ENCODE data around the gene ASIC4. TPM values are rescaled to one million over a fixed set of nuclear protein-coding genes. Genes with fewer than 3 reads are reported as not detected.

Gene ASIC4
- total and polyA plus RNA-seq, 2 of the 13 experiments (the other 11 are each of a cell fraction or from before 2014, with no cell fraction given), result 0.03 TPM; not detected in 1

- TF ChIP-seq ZBTB37 (CRISPR knock-in tag; IDR thresholded peaks at IDR 0.05) (no peak), ZNF20 (CRISPR knock-in tag; IDR thresholded peaks at IDR 0.05) (no peak), MYC (CRISPR knock-in tag; IDR thresholded peaks at IDR 0.05; ENCODE audit: borderline replicate concordance) (peak; percentile 76), SAP130 (CRISPR knock-in tag; IDR thresholded peaks at IDR 0.05; ENCODE audit: low read depth) (peak; percentile 77; the same call in 1 of the 2 replicates), PTBP1 (IDR thresholded peaks at IDR 0.05; ENCODE audit: low read depth, low read length, poor library complexity, severe bottlenecking) (no peak), GATAD2A (CRISPR knock-in tag; IDR thresholded peaks at IDR 0.05) (peak; percentile 27), ZNF275 (CRISPR knock-in tag; IDR thresholded peaks at IDR 0.05; ENCODE audit: borderline replicate concordance) (no peak), RARG (CRISPR knock-in tag; IDR thresholded peaks at IDR 0.05; ENCODE audit: low read depth) (no peak), ETS1 (CRISPR knock-in tag; IDR thresholded peaks at IDR 0.05) (0 out of 2 replicates have a peak, but pooled peaks have one; percentile 22), HMG20B (CRISPR knock-in tag; conservative IDR thresholded peaks at IDR 0.05) (no peak), ZNF260 (CRISPR knock-in tag; IDR thresholded peaks at IDR 0.05; ENCODE audit: borderline replicate concordance, low read depth) (no peak), ZNF660 (CRISPR knock-in tag; IDR thresholded peaks at IDR 0.05; ENCODE audit: borderline replicate concordance, low read depth) (no peak), ADNP (CRISPR knock-in tag; IDR thresholded peaks at IDR 0.05) (no peak), TSC22D2 (CRISPR knock-in tag; IDR thresholded peaks at IDR 0.05; ENCODE audit: borderline replicate concordance) (no peak), ZNF616 (CRISPR knock-in tag; IDR thresholded peaks at IDR 0.05; ENCODE audit: low read depth) (peak; percentile 93), MXD1 (CRISPR knock-in tag; IDR thresholded peaks at IDR 0.05) (no peak; the same call in 1 of the 2 replicates), ZNF383 (CRISPR knock-in tag; IDR thresholded peaks at IDR 0.05; ENCODE audit: borderline replicate concordance) (no peak), HMGXB4 (CRISPR knock-in tag; IDR thresholded peaks at IDR 0.05; ENCODE audit: borderline replicate concordance in 1 of 2, low read depth in 1 of 2) (peak in 1 of 2 experiments; percentile 49; a peak in 2 of 4 replicates), CC2D1A (CRISPR knock-in tag; IDR thresholded peaks at IDR 0.05) (no peak), NR1H2 (CRISPR knock-in tag; IDR thresholded peaks at IDR 0.05; ENCODE audit: borderline replicate concordance, low read depth) (0 out of 2 replicates have a peak, but pooled peaks have one; percentile 33), PHF5A (CRISPR knock-in tag; IDR thresholded peaks at IDR 0.05; ENCODE audit: low read depth, unreplicated experiment) (no peak), ZNF777 (CRISPR knock-in tag; IDR thresholded peaks at IDR 0.05) (no peak), ETV6 (CRISPR knock-in tag; conservative IDR thresholded peaks at IDR 0.05) (no peak; the same call in 1 of the 2 replicates)
Observed at GRCh38 chr2:219497495-219498279, 16.6 kb upstream of the ASIC4 start (continued).

Data from HepG2 (cell line).